ENCODE results near the gene PIN4.
"Not testable (repeated sequence)": the region's sequence is repeated elsewhere in the genome, so short reads cannot be mapped to it uniquely, and the experiment has no call there.

Gene PIN4

DNA sequence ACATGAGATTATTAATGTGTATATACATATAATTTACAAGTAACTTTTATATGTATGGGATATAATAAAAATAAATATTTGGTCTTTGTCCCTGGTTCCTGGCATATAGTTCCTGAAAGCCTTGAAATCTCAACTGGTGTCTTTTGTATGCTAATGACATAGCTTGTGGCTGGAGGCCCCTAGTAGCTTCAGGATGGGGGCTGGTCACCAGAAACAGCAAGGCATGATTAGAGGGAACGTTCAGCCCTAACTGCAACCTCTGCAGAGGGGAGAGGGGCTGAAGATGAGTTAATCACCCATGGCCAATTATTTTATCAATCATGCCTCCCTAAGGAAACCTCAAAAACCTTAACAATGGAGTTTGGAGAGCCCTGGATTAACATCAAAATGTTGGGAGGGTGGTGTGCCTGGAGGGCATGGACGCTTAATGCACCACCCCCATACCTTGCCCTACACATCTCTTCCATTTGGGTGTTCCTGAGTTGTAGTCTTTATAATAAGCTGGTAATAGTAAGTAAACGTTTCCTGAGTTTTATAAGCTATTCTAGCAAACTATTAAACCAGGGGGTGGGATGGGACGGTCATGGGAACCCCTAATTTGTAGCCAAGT lies 21.3 kb downstream of the PIN4 start:
- no peak for DNase-seq

DNA sequence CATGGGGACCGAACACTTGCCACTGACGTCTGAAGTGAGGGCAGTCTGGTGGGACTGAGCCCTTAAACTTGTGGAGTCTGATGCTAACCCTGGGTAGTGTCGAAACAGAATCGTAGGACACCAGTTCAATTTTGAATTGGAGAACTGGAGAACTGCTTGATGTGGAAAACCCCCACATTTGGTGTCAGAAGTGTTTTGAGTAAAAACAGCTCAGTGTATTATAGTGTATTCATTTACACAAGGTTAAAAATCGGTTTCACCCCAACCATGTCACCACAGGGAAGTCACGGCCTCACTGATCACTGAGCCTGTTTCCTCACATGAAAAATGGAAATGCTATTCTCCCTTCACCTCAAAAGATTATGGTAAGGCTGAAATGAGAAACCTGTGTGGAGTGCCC lies 21.9 kb downstream of the PIN4 start:
- no peak for DNase-seq

DNA sequence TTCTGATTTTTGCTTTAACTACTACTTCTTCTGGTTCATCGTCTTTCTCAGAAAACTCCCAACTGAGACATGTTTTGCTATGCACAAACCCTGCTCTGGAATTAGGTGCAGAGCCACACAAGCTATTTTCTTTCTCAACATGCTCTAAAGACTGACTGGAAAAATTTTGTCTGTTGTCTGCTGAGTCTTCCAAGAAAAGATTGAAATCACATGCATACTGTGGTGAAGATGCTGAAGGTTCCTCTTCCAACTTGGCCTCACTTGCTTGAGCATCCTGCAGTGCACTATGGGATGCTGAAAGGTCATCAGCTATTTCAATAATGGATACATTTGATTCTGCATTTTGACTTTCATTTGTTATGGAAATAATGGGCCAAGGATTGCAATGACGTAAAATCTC lies 24.1 kb downstream of the PIN4 start:
- no peak for DNase-seq

DNA sequence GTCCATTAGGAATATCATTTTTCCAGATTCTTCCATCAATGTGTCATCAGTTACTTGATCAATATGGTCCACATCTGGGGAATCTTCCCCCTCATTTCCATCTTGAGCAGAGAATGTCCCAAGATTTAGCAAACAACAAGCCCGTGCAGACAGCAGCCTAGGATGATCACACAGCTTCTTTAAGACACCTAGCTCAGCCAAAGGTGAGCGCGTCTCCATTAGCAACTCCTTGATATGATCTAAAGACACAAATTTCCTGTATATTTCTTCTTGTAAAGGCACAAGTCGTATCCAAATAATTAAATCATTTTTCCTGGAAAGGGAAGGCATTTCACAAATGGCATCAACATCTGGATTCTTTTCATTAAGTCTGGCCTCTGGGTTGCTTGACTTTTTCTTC lies 25.8 kb downstream of the PIN4 start:
- no peak for DNase-seq

DNA sequence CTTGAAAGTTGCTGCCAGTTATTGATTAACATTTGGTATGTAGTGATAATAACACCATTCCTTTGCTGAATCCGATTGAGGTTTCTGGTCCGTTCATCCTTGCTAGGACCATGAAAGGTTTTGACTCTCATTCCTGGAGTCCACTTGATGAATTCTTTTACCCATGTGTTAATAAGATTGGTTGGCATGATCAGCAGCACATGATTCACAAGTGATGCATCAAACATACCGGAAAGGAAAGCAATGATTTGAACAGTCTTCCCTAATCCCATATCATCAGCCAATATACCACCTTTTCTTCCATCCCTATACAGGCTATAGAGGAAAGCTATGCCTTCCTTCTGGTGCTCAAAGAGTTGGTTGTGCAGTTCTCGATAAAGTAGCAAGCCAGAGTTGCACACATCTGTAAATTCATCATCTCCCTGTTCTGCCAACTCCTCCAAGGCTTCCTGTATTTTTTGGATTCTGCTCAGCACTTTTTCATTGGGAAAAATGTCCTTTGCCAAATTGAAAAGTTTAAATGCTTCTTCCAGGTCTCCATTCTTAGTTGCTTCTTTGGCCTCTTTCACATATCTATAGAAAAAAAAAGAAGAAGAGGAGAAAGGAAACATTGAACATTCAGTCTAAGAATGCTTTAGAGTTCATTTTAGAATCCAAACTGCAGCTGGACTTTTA lies 26.7 kb downstream of the PIN4 start:
- DNase-seq, result no peak

DNA sequence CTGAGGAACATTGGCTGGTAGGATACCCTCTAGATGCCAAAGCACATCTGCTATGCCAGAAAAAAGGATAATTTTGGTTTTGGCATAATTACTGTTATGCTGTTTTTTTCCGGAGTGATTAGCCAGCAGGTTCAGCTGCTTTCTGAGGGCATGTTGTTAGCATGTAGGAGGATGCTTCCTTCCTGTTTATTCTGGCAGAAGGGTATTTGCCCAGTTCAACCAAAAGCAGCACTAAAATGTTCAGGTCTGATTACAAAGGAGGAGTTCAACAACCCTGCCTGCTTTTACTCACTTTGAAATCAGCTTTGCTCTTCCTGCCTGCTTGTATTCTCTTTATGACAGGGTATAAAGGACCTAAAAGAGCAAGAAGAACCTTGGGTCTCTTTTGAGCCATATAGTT lies 35.4 kb downstream of the PIN4 start:
- no peak for DNase-seq

DNA sequence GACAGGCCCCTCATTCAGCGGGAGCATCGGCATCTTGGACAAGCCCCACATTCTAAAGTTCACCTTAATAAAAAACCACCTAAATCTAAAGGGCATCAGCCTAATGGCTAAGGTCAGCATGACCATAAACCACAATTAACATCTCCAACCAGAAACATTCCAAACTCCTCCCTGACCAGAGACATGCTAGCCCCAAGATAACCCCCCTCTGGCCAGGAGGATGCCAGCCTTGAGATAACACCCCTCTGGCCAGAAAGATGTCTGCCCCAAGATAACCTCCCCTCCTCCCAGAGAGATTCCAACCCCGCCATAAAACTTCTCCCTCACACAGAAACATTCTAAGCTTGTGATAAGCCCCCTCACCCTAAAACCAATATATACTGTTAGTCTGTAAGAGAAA lies 38.8 kb downstream of the PIN4 start:
- DNase-seq, result not testable (repeated sequence)

DNA sequence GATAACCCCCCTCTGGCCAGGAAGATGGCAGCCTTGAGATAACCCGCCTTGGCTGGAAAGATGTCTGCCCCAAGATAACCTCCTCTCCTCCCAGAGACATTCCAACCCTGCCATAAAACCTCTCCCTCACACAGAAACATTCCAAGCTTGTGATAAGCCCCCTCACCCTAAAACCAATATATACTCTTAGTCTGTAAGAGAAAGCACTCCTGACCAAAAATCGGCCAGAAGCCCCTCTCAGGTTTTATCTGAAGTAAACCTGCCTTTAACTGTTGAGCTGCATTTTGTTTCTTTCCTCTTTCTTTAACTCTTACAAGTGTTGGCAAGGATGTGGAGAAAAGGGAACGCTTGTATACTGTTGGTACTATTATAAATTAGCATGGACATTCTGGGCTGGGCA lies 48.7 kb downstream of the PIN4 start:
- DNase-seq, result no peak

DNA sequence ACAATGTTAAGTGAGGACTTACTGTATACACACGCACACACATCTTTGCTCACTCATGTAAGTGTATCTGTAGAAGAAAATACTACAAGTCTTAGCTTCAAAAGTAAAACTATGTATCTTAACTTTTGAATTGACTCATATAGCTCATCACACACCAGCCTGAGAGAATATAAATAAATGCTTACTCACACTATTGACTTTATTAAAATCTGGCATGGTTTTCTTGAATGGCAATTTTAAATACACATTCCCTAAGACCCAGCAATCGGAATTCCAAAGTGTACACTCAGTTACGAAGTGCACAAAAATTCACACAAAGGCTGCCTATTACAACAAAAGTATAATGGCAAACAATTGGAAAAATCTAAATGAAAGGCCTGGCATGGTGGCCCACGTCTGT lies 55.3 kb downstream of the PIN4 start:
- no peak for DNase-seq

DNA sequence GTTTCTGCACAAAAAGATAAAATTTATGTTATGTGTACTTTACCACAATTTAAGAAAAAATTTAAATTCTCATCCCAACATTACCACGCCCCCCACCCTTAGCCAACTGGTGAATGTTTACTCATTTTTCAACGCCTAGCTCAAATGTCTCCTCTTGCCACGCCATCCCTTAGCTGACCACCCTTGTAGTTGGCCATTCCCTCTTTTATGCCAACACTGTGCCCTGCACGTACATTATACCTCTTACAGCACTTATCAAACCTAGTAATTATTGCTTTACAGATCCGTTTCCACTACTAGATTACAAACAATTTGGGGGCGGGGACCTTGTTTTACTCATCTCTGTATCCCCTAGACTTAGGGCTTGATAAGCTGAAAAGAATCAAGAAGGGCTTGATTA lies 56.6 kb downstream of the PIN4 start:
- DNase-seq, result no peak

DNA sequence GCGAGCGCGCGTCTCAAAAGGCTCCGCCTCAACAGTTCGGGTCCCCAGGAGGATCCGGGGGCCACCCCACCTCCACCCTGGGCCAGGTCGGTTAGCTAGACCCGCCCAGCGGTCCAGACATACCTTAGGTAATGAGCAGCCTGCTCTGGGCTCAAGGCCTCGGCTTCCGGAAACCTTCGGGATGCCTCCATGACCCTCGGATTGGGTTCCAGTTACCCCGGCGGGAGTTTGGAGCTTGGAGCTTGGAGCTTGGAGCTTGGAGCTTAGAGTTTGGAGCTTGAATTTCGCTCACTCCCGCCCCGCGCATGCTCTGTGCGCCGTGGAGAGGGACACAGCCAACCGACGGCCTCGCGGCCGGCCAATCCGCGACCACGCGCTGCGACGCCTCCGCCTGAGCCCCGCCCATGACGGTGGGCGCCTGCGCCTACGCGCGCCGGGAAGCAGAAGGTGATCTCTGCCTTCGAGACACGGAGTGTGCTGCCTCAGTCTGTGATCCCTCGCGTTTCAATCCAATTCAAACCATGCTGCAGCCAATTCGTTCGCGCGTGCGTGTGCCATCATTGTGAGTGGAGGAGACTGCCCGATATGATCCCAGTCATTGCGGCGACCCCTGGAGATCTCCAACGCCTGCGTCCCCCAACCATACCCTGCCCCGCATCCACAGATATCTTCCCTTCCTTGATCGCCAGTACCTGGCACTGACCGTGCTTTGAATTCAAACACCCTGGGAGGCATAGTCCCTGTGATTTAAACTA lies 57.3 kb downstream of the PIN4 start, which contains the start of gene ERCC6L:
Gene ERCC6L (minus strand): TSS at position 307 of the 755 bp plus-strand sequence. CDS start 116 bp downstream, at position 191.
- DNase-seq, result peak; percentile 81

DNA sequence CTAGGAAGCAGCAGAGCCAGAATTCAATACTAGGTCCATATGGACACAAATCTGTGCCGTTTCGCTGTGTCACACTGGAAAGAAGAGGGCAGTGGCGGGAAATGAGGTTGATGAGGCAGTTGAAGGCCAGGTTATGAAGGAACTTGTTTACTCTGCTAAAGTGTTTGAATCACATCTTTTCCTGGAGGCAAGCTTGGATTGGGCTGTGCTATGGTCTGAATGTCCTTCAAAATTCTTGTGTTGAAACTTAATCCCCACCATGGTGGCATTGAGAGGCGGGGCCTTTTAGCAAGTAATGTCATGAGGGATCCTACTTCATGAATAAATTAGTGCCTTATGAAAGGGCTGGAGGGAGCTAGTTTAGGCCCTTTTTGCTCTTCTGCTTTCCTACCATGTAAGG lies 59.4 kb downstream of the PIN4 start:
- no peak for DNase-seq

DNA sequence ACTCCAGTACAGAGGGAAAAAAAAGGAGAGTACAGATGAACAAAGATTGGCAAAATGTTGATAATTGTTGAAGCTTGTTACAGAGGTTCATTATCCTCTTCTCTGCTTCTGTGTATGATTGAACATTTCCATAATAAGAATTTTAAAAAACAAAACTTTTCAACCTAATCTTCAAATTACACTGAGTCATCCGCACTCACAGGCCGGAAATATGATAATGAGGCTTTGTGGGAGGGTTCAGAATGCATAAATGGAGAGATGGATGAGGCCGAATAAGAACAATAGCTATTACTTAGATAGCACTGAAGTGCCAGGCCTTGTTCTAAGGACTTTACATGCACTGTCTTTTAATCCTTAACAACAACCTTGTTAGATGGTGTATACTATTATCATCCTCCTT lies 61.9 kb downstream of the PIN4 start:
- no peak for DNase-seq

DNA sequence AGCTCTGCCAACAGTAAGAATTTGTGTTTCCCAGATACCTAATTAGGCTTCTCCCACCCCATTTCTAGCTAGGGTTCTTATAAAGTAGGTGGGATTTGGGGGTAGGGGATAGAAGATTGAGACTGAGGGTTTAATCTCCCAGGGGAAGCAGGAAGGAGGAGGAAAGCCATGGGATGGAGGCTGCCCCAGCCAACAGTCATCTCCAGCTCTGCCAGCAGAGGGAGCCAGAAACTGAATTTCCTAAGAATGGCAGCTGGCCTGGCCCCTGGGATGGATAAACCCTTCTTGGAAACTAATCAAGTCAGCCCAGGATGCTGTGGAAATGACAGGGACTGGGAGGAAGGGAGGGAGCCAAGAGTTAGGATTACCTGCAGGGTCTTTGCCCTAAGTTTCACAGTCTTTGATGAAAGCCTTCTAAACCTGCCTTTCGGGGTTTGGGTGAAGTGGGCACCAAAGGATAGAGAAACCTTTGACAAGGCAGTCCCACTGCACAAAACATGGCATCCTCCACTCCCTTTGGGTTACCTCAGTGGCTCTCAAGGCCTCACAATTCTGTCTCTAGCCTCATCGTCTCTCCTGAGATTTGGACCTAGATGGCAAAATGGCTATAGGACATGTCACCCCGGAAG lies 64.0 kb downstream of the PIN4 start:
- DNase-seq, result peak; percentile 23

DNA sequence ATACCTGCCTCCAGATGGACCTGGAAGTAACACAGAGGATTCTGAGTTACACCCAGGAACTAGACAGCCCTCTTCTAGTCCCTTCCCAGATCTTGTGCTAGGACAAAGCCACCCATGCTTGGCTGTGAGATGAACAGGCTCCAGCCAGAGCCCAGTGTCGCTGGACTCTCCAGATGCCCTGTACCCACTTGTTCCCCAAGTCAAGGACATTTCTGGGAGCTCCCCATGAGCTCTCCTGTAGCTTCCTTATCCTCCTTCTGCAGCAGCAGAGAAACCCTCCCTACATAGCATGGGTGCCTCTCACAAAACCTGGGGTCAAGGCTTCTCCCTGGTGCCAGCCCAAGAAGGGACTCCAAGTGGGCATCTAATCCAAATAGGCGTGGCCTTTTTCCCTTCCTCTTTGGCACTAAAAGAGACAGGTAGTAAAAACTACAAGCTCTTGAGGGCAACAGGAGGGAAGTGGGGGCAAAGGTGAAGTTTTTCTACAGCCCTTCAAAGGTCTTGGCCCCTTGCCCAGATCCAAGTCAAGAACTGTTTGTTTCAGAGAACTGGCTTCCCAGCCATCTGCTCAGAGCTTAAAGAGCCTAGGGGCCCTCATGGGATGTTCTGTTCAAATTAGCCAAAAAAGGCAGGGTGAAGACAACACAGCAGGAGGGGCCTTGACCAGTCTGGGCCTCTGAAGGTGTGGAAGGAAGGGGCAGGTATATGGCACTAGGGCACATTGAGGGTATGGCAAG lies 65.8 kb downstream of the PIN4 start:
- no peak for DNase-seq
